NB4 (cell line): ENCODE measurements around the gene ANGEL2.

Experiments
- POLR2A ChIP-seq: IDR thresholded peaks from 2 replicates; pipeline ENCODE4 v1.6.1; 2011; ENCODE audit warnings: mild to moderate bottlenecking; ENCODE audit not compliant: insufficient read length; ENCODE audit errors: extremely low read depth
- TF ChIP-seq, protein P1 (sequence below): IDR thresholded peaks from one replicate; pipeline ENCODE4 v1.5.1; 2012; ENCODE audit warnings: low read depth, low read length

- TF ChIP-seq POLR2A, result no peak
- TF ChIP-seq, protein P1, sequence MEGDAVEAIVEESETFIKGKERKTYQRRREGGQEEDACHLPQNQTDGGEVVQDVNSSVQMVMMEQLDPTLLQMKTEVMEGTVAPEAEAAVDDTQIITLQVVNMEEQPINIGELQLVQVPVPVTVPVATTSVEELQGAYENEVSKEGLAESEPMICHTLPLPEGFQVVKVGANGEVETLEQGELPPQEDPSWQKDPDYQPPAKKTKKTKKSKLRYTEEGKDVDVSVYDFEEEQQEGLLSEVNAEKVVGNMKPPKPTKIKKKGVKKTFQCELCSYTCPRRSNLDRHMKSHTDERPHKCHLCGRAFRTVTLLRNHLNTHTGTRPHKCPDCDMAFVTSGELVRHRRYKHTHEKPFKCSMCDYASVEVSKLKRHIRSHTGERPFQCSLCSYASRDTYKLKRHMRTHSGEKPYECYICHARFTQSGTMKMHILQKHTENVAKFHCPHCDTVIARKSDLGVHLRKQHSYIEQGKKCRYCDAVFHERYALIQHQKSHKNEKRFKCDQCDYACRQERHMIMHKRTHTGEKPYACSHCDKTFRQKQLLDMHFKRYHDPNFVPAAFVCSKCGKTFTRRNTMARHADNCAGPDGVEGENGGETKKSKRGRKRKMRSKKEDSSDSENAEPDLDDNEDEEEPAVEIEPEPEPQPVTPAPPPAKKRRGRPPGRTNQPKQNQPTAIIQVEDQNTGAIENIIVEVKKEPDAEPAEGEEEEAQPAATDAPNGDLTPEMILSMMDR, result no peak
These were observed 42.2 kb downstream of the ANGEL2 start for GRCh38 chr1:212973426-212973825.
